ENCODE results near the gene ZNF536. TPM values are rescaled to one million over a fixed set of nuclear protein-coding genes. Genes with fewer than 3 reads are reported as not detected.
A peak's percentile ranks its signal among the peaks of the same experiment; 100 is the strongest.

Gene ZNF536
- total RNA-seq, 4 donors from 2014 or later, result 1.3 to 12.4 (median 1.8) TPM

- Histone ChIP-seq H3K4me3 (no peak overlapping the region), H3K27me3 (no peaks in the 10 kb centered on the region), H3K36me3 (no peaks in the 10 kb centered on the region), H3K27ac (no peak overlapping the region), H3K9me3 (no peaks in the 10 kb centered on the region), H3K4me1 (no peaks in the 10 kb centered on the region)
- TF ChIP-seq CTCF (IDR thresholded peaks at IDR 0.05), result no peak
- TF ChIP-seq POLR2A (IDR thresholded peaks at IDR 0.05), result no peak
- no peak for DNase-seq
Measured at GRCh38 chr19:30334841-30335240, 37.3 kb upstream of the ZNF536 start.

GRCh38 chr19:30335306-30335886, 36.8 kb upstream of the ZNF536 start:
- TF ChIP-seq POLR2A (IDR thresholded peaks at IDR 0.05) (no peak), CTCF (IDR thresholded peaks at IDR 0.05) (no peak)

GRCh38 chr19:30336290-30336689, 35.9 kb upstream of the ZNF536 start:
- Histone ChIP-seq H3K9me3 (no peaks in the 10 kb centered on the region), H3K27me3 (no peaks in the 10 kb centered on the region), H3K4me1 (no peaks in the 10 kb centered on the region), H3K4me3 (no peak overlapping the region), H3K27ac (no peak overlapping the region), H3K36me3 (no peaks in the 10 kb centered on the region)
- TF ChIP-seq POLR2A (IDR thresholded peaks at IDR 0.05), result no peak
- TF ChIP-seq CTCF (IDR thresholded peaks at IDR 0.05), result no peak
- DNase-seq, result no peak

More at GRCh38 chr19:30335306-30335886, 36.8 kb upstream of the ZNF536 start:
- no peaks in the 10 kb centered on the region for H3K9me3 ChIP-seq
- DNase-seq, result peak in 2 of 3 donors; percentile 9 to 41
- H3K27me3 ChIP-seq, result no peaks in the 10 kb centered on the region
- no peak overlapping the region for H3K4me3 ChIP-seq
- no peaks in the 10 kb centered on the region for H3K4me1 ChIP-seq
- H3K36me3 ChIP-seq, result no peaks in the 10 kb centered on the region
- H3K27ac ChIP-seq, result no peak overlapping the region

- TF ChIP-seq POLR2A (IDR thresholded peaks at IDR 0.05) (no peak), CTCF (IDR thresholded peaks at IDR 0.05) (no peak)
- Histone ChIP-seq H3K36me3 (no peaks in the 10 kb centered on the region), H3K4me3 (no peak overlapping the region), H3K9me3 (no peaks in the 10 kb centered on the region), H3K4me1 (no peaks in the 10 kb centered on the region), H3K27me3 (no peaks in the 10 kb centered on the region), H3K27ac (no peak overlapping the region)
- DNase-seq, result no peak
Measured at GRCh38 chr19:30338041-30338456, 34.1 kb upstream of the ZNF536 start.

GRCh38 chr19:30338878-30339623, 33.1 kb upstream of the ZNF536 start:
- peak in 1 of 3 donors; percentile 21 for DNase-seq
- no peaks in the 10 kb centered on the region for H3K4me1 ChIP-seq
- TF ChIP-seq CTCF (IDR thresholded peaks at IDR 0.05), result no peak
- no peak for TF ChIP-seq POLR2A (IDR thresholded peaks at IDR 0.05)
- H3K36me3 ChIP-seq, result no peaks in the 10 kb centered on the region
- H3K27ac ChIP-seq, result no peak overlapping the region
- no peaks in the 10 kb centered on the region for H3K9me3 ChIP-seq
- H3K27me3 ChIP-seq, result no peaks in the 10 kb centered on the region
- no peak overlapping the region for H3K4me3 ChIP-seq

All from Peyer's patch (tissue), 4 donors.